Measurements from ENCODE around the gene THSD8. TPM values are rescaled to one million over a fixed set of nuclear protein-coding genes. Genes with fewer than 3 reads are reported as not detected.

THSD8 gene
- total and polyA plus RNA-seq, 2 donors (not counting 1 experiment from before 2014, with no cell fraction given), result not detected

GRCh38 chr19:12788682-12789097, 13.2 kb upstream of the THSD8 start:
- POLR2A ChIA-PET, result interaction anchor here (0.6 to 4.5 kb wide), 6 partner anchors 11 to 1049 kb away, joined by 3 to 36 read pairs (median 4); partner anchors contain the start of gene FBXW9
- ATAC-seq (ENCODE audit: low read depth) (no peak), DNase-seq (peak; percentile 90)
- H3K4me2 ChIP-seq (replicated peaks; ENCODE audit: low read depth, low read length, poor library complexity, severe bottlenecking), result peak overlapping the region; percentile 91
- H3K4me1 ChIP-seq (ENCODE audit: control insufficient read depth in 2 of 2, insufficient read depth in 2 of 2, low read length in 2 of 2), result peaks cover 56 to 67% of the 10 kb centered on the region in 2 donors
- H3K9me3 ChIP-seq (ENCODE audit: control extremely low read depth in 1 of 3, control insufficient read depth in 2 of 3, insufficient read depth in 1 of 3, low read length in 2 of 3), result no peaks in the 10 kb centered on the region
- Mint-ChIP-seq H3K4me1 (peaks cover 33% of the 10 kb centered on the region), H3K27me3 (no peaks in the 10 kb centered on the region), H3K27ac (peak overlapping the region; percentile 97), H3K4me3 (peak overlapping the region; percentile 92), H3K9me3 (ENCODE audit: insufficient read depth) (no peaks in the 10 kb centered on the region)
- TF ChIP-seq CTCF (IDR thresholded peaks at IDR 0.05) (no peak), EZH2 (IDR thresholded peaks at IDR 0.05; ENCODE audit: borderline replicate concordance, insufficient read depth, low read depth, low read length, poor library complexity, severe bottlenecking) (no peak)
- H3K79me2 ChIP-seq (ENCODE audit: control insufficient read depth, insufficient read depth, low read length), result peaks cover 20% of the 10 kb centered on the region
- peak overlapping the region; percentile 38 to 99 (median 67) for H3K4me3 ChIP-seq (ENCODE audit: control extremely low read depth in 1 of 5, extremely low read depth in 1 of 5, insufficient read depth in 1 of 5, low read depth in 2 of 5, low read length in 4 of 5)
- 0% methylated on average over 5 of the region's 12 CpGs for whole genome bisulfite sequencing (ENCODE audit: insufficient coverage)
- CTCF ChIA-PET, result interaction anchor here (0.5 to 5.0 kb wide), 5 partner anchors 8 to 188 kb away, joined by 3 to 65 read pairs (median 4); no protein-coding TSS in a partner anchor
- peaks cover 0 to 4% of the 10 kb centered on the region in 2 experiments for H3K36me3 ChIP-seq (replicated peaks in 1 of 2; ENCODE audit: control extremely low read depth in 1 of 2, control insufficient read depth in 1 of 2, extremely low read depth in 1 of 2, insufficient read depth in 2 of 2, low read length in 1 of 2)
- H3K27me3 ChIP-seq (replicated peaks in 1 of 4; ENCODE audit: control extremely low read depth in 1 of 4, control insufficient read depth in 3 of 4, insufficient read depth in 4 of 4, low read length in 3 of 4), result no peaks in the 10 kb centered on the region
- H2AFZ ChIP-seq (ENCODE audit: insufficient read depth, low read depth, low read length, poor library complexity, severe bottlenecking), result no peak overlapping the region
- H3K27ac ChIP-seq (ENCODE audit: low read length in 2 of 2), result peak overlapping the region; percentile 95 to 97
- H4K20me1 ChIP-seq (ENCODE audit: control insufficient read depth, insufficient read depth, low read length, poor library complexity, severe bottlenecking), result peaks cover 19% of the 10 kb centered on the region
- H3K9ac ChIP-seq (ENCODE audit: low read length), result peak overlapping the region; percentile 86
- intact Hi-C loops (cut with micrococcal nuclease), result loop anchor here (5.0 kb wide), 1 partner anchor 1206 kb away; no protein-coding TSS in a partner anchor
